ENCODE results near the gene MUSTN1. TPM values are rescaled to one million over a fixed set of nuclear protein-coding genes. Genes with fewer than 3 reads are reported as not detected.

MUSTN1 gene
- total and polyA plus RNA-seq, 7 donors, result 4.2 to 12.7 (median 8.2) TPM; not detected in 1

- Histone ChIP-seq H3K4me1 (peaks cover 0 to 25% (median 12%) of the 10 kb centered on the region in 4 donors), H3K9me3 (no peaks in the 10 kb centered on the region), H3K4me3 (no peak overlapping the region), H3K36me3 (peaks cover 0 to 57% (median 10%) of the 10 kb centered on the region in 4 donors), H3K27ac (no peak overlapping the region), H3K27me3 (no peaks in the 10 kb centered on the region)
- intact Hi-C loops (cut with DNase I), result no loop called here
- no peak for DNase-seq
- WGBS, 2 donors, result 80 to 93% methylated on average over 8 of the region's 8 CpGs
- TF ChIP-seq EP300 (IDR thresholded peaks at IDR 0.05), result no peak
- TF ChIP-seq POLR2A (IDR thresholded peaks at IDR 0.05), result no peak
- TF ChIP-seq POLR2AphosphoS5 (IDR thresholded peaks at IDR 0.05), result no peak
- TF ChIP-seq CTCF (IDR thresholded peaks at IDR 0.05), result no peak
These were observed 3.9 kb upstream of the MUSTN1 start for GRCh38 chr3:52838561-52839267.

GRCh38 chr3:52836986-52837385 is 2.2 kb upstream of the MUSTN1 start:
- 91 to 93% methylated on average over 4 of the region's 4 CpGs for WGBS, 2 donors
- no peak for DNase-seq
- H3K4me3 ChIP-seq, result no peak overlapping the region
- peaks cover 0 to 21% (median 12%) of the 10 kb centered on the region in 4 donors for H3K4me1 ChIP-seq
- no peaks in the 10 kb centered on the region for H3K27me3 ChIP-seq
- H3K27ac ChIP-seq, result no peak overlapping the region
- intact Hi-C loops (cut with DNase I), result no loop called here
- peaks cover 0 to 39% (median 6%) of the 10 kb centered on the region in 4 donors for H3K36me3 ChIP-seq
- no peak for TF ChIP-seq POLR2AphosphoS5 (IDR thresholded peaks at IDR 0.05)
- no peak for TF ChIP-seq POLR2A (IDR thresholded peaks at IDR 0.05)
- no peak for TF ChIP-seq EP300 (IDR thresholded peaks at IDR 0.05)
- no peak for TF ChIP-seq CTCF (IDR thresholded peaks at IDR 0.05)
- no peaks in the 10 kb centered on the region for H3K9me3 ChIP-seq

GRCh38 chr3:52836471-52836845 is 1.6 kb upstream of the MUSTN1 start:
- DNase-seq, result no peak
- H3K36me3 ChIP-seq, result peaks cover 0 to 34% (median 3%) of the 10 kb centered on the region in 4 donors
- H3K27me3 ChIP-seq, result no peaks in the 10 kb centered on the region
- H3K9me3 ChIP-seq, result no peaks in the 10 kb centered on the region
- peaks cover 0 to 26% (median 17%) of the 10 kb centered on the region in 4 donors for H3K4me1 ChIP-seq
- 90 to 92% methylated on average over 5 of the region's 5 CpGs for WGBS, 2 donors
- TF ChIP-seq POLR2AphosphoS5 (IDR thresholded peaks at IDR 0.05) (no peak), CTCF (IDR thresholded peaks at IDR 0.05) (no peak), POLR2A (IDR thresholded peaks at IDR 0.05) (no peak), EP300 (IDR thresholded peaks at IDR 0.05) (no peak)
- intact Hi-C loops (cut with DNase I), result no loop called here
- H3K27ac ChIP-seq, result peak overlapping the region in 1 of 4 donors; percentile 67
- H3K4me3 ChIP-seq, result no peak overlapping the region

GRCh38 chr3:52835766-52836470 is 1.1 kb upstream of the MUSTN1 start:
- intact Hi-C loops (cut with DNase I), result no loop called here
- DNase-seq, result no peak
- no peaks in the 10 kb centered on the region for H3K9me3 ChIP-seq
- 87 to 92% methylated on average over 8 of the region's 8 CpGs for WGBS, 2 donors
- TF ChIP-seq POLR2AphosphoS5 (IDR thresholded peaks at IDR 0.05), result no peak
- TF ChIP-seq POLR2A (IDR thresholded peaks at IDR 0.05), result no peak
- TF ChIP-seq CTCF (IDR thresholded peaks at IDR 0.05), result no peak
- TF ChIP-seq EP300 (IDR thresholded peaks at IDR 0.05), result no peak
- H3K27me3 ChIP-seq, result no peaks in the 10 kb centered on the region
- peaks cover 0 to 29% (median under 1%) of the 10 kb centered on the region in 4 donors for H3K36me3 ChIP-seq
- H3K27ac ChIP-seq, result peak overlapping the region; percentile 37 to 67 (median 60)
- peak overlapping the region in 1 of 4 donors; percentile 2 for H3K4me3 ChIP-seq
- H3K4me1 ChIP-seq, result peaks cover 0 to 31% (median 21%) of the 10 kb centered on the region in 4 donors

Data from sigmoid colon (tissue), 7 donors.